NCI-H2029 (cell line): Measurements from ENCODE around the gene PRR30.
"Not testable (repeated sequence)": the region's sequence is repeated elsewhere in the genome, so short reads cannot be mapped to it uniquely, and the experiment has no call there.

Experiments used
- DNase-seq: peaks from one replicate; lab custom pipeline; 2025; lab: John Stamatoyannopoulos, UW

PRR30 gene

GRCh38 chr2:27139310-27139709 is at the start of gene PRR30:
Gene PRR30, minus strand, starts transcription at chr2:27139410. Its CDS starts 1,081 bp downstream, at chr2:27138329.
- DNase-seq = no peak

- no peak for DNase-seq
These were observed 47.6 kb upstream of the PRR30 start for GRCh38 chr2:27186613-27187345.

GRCh38 chr2:27185331-27186026 is 46.3 kb upstream of the PRR30 start:
- DNase-seq = no peak

GRCh38 chr2:27184115-27184514 is 44.9 kb upstream of the PRR30 start:
- DNase-seq = no peak

GRCh38 chr2:27182346-27182745 is 43.1 kb upstream of the PRR30 start:
- no peak for DNase-seq

- DNase-seq = no peak
These were observed 40.3 kb upstream of the PRR30 start for GRCh38 chr2:27179344-27180000.

- no peak for DNase-seq
These were observed 39.3 kb upstream of the PRR30 start for GRCh38 chr2:27178469-27178868.

GRCh38 chr2:27177441-27178351 is 38.5 kb upstream of the PRR30 start:
- DNase-seq = no peak

GRCh38 chr2:27175781-27176180 is 36.6 kb upstream of the PRR30 start:
- DNase-seq = not testable (repeated sequence)

- no peak for DNase-seq
These were observed 36.1 kb upstream of the PRR30 start for GRCh38 chr2:27175330-27175729.

- no peak for DNase-seq
These were observed 35.4 kb upstream of the PRR30 start for GRCh38 chr2:27174638-27175037.

- DNase-seq = peak; percentile 40
These were observed 32.2 kb upstream of the PRR30 start for GRCh38 chr2:27171351-27171848.

- no peak for DNase-seq
These were observed 31.5 kb upstream of the PRR30 start for GRCh38 chr2:27170581-27171337.

GRCh38 chr2:27164960-27165763 is 26.0 kb upstream of the PRR30 start:
- DNase-seq = no peak

GRCh38 chr2:27162151-27163121 is 23.2 kb upstream of the PRR30 start:
- DNase-seq = no peak

GRCh38 chr2:27160191-27160590 is 21.0 kb upstream of the PRR30 start:
- DNase-seq = no peak

- DNase-seq = no peak
These were observed 20.1 kb upstream of the PRR30 start for GRCh38 chr2:27159271-27159670.

GRCh38 chr2:27158468-27158867 is 19.3 kb upstream of the PRR30 start:
- DNase-seq = no peak

GRCh38 chr2:27155069-27155520 is 15.9 kb upstream of the PRR30 start:
- no peak for DNase-seq
